Fibroblast of peridontal ligament (primary cell): ENCODE measurements around the gene PAX6.
"Not testable (repeated sequence)": the region's sequence is repeated elsewhere in the genome, so short reads cannot be mapped to it uniquely, and the experiment has no call there.

Source experiments
- DNase-seq: peaks from one replicate; pipeline ENCODE4 v3.0.0-alpha.2; 2010; ENCODE audit errors: extremely low read depth

PAX6 gene

GRCh38 chr11:31767685-31768084 is 43.4 kb downstream of the PAX6 start:
- no peak for DNase-seq

- DNase-seq = no peak
Measured at GRCh38 chr11:31767066-31767465, 44.1 kb downstream of the PAX6 start.

- no peak for DNase-seq
Measured at GRCh38 chr11:31764766-31765165, 46.4 kb downstream of the PAX6 start.

- DNase-seq = no peak
Measured at GRCh38 chr11:31764261-31764660, 46.9 kb downstream of the PAX6 start.

GRCh38 chr11:31763296-31763695 is 47.8 kb downstream of the PAX6 start:
- no peak for DNase-seq

- no peak for DNase-seq
Measured at GRCh38 chr11:31761636-31762035, 49.5 kb downstream of the PAX6 start.

GRCh38 chr11:31757260-31757835 is 53.8 kb downstream of the PAX6 start:
- no peak for DNase-seq

GRCh38 chr11:31747581-31747980 is 63.5 kb downstream of the PAX6 start:
- no peak for DNase-seq

GRCh38 chr11:31740731-31741368 is 70.3 kb downstream of the PAX6 start:
- not testable (repeated sequence) for DNase-seq

GRCh38 chr11:31740131-31740530 is 71.0 kb downstream of the PAX6 start:
- DNase-seq = no peak
